ENCODE data around the gene GPBP1.

The GPBP1 gene, protein sequence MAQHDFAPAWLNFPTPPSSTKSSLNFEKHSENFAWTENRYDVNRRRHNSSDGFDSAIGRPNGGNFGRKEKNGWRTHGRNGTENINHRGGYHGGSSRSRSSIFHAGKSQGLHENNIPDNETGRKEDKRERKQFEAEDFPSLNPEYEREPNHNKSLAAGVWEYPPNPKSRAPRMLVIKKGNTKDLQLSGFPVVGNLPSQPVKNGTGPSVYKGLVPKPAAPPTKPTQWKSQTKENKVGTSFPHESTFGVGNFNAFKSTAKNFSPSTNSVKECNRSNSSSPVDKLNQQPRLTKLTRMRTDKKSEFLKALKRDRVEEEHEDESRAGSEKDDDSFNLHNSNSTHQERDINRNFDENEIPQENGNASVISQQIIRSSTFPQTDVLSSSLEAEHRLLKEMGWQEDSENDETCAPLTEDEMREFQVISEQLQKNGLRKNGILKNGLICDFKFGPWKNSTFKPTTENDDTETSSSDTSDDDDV

DNA sequence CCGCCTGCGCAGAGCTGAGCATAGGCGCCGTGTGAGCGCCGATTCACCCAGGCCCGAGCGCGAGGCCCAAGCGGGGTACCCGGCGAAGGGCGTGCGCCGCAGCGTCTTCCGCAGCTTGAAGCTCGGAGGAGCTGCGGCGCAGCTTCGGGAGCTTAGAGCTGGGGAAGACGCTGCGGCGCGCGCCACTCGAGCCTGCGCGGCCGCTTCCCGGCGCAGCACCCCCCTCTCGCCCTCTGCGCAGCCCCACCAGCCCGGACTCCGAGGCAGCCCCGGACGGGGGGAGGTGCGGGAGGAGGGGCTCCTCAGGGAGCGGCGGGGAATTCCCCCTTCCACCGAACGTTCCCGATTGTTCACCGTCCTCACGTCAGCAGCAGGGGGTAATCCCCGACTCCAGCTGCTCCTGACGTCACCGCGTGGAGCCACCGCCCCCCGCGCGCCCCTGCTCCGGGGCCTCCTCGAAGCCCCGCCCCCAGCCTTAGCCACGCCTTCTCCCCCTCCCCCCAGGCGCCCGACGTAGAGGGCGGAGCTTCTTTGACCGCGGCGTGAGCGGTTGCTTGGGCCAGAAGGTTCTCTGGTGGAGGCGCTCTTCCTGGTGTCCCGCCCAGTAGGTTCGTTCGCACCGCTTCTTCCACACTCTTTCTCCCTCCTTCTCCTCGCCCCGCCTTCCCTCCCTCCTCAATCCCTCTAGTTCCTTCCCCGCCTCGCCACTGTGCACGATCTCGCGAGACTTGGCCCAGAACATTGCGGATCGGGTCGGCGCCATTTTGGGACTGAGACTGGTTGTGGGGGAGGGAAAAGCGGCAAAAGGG is at the start of gene GPBP1:
Gene GPBP1, plus strand, starts transcription at position 741 of the 809 bp plus-strand sequence. CDS start 40,072 bp downstream, outside the sequence.
- peak within 1 kb of the TSS; percentile 98 for H3K4me3 ChIP-seq (replicated peaks; ENCODE audit: low read depth, low read length)
- peak; percentile 100 for DNase-seq (ENCODE audit: low read depth)
- TF ChIP-seq, protein P1, sequence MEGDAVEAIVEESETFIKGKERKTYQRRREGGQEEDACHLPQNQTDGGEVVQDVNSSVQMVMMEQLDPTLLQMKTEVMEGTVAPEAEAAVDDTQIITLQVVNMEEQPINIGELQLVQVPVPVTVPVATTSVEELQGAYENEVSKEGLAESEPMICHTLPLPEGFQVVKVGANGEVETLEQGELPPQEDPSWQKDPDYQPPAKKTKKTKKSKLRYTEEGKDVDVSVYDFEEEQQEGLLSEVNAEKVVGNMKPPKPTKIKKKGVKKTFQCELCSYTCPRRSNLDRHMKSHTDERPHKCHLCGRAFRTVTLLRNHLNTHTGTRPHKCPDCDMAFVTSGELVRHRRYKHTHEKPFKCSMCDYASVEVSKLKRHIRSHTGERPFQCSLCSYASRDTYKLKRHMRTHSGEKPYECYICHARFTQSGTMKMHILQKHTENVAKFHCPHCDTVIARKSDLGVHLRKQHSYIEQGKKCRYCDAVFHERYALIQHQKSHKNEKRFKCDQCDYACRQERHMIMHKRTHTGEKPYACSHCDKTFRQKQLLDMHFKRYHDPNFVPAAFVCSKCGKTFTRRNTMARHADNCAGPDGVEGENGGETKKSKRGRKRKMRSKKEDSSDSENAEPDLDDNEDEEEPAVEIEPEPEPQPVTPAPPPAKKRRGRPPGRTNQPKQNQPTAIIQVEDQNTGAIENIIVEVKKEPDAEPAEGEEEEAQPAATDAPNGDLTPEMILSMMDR (IDR thresholded peaks at IDR 0.05; ENCODE audit: low read length, missing control alignments) = no peak

DNA sequence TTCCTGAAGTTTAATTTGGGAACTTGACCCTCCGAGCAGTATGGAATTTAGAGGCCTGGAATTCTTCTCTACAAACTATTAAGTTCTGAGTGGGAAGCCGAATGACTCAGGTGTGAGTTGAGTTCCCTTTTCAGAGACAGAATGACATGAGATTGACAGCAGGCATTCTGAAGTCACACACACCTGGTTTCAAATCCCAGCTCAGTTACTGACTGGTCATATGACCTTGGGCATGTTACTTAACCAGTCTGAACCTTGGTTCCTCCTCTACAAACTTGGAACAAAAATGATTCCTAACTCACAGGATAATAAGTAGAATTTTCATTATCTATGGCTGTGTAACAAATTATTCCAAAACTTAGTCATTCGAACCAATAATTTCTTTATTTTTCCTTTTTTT is 45.5 kb upstream of the GPBP1 start:
- DNase-seq (ENCODE audit: low read depth) = no peak
- no peak overlapping the region for H3K4me3 ChIP-seq (replicated peaks; ENCODE audit: low read depth, low read length)
- TF ChIP-seq, protein P1 (IDR thresholded peaks at IDR 0.05; ENCODE audit: low read length, missing control alignments) = no peak

DNA sequence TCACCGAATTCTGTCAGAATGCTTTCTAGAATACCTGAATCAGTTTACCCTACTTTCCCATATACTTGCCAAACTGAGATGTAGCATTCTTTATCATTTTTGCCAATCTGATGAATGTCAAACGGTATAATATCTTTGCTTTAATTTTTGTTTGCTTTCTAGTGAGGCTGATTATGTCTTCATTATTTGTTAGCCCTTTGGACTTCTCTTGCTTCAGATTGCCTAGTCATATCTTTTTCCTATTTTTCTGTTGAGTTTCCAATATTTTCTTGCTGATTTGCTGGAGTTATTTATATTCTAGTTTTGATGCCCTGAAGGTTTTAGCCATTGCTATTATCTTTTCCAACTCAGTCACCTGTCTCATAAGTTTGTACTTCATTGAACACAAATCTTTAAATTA is 40.3 kb upstream of the GPBP1 start:
- TF ChIP-seq, protein P1 (IDR thresholded peaks at IDR 0.05; ENCODE audit: low read length, missing control alignments) = no peak
- DNase-seq (ENCODE audit: low read depth) = no peak
- H3K4me3 ChIP-seq (replicated peaks; ENCODE audit: low read depth, low read length) = no peak overlapping the region

DNA sequence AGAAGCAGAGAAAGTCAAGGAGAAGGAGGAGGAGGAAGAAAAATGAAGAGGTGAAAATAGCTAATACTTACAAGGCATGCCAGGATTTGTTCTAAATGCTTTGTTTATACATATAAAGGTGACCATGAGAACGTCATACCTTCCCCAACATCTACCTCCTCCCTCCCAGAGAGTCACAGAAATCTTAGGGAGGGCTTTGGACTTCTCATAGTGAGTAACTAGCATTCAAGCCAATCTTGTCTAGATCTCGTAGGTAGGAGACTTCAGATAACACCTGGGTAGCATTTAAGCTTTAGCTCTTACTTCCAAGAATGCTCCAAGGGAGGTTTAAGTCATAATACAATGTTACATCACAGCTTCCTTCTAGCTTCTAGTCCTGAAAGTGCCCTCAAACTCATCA is 36.5 kb upstream of the GPBP1 start:
- TF ChIP-seq, protein P1 (IDR thresholded peaks at IDR 0.05; ENCODE audit: low read length, missing control alignments) = no peak

DNA sequence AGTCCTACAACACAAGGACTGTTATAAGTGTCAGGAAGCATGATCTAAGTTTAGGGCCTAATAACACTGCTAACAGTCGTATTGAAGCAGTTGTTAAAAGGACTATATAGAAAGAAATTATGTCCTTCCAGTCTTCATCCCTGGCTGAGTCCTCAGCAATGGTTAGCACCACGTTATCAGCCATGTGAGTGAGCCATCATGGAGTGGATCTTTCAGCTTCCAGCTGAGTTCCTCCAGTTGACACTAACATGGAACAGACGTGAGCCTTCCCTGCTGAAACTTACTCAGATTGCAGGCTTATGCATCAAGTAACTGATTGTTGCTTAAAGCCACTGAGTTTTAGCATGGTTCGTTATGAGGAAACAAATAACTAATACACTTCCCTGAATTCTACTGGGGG is 21.5 kb upstream of the GPBP1 start:
- DNase-seq (ENCODE audit: low read depth) = no peak
- TF ChIP-seq, protein P1 (IDR thresholded peaks at IDR 0.05; ENCODE audit: low read length, missing control alignments) = no peak
- H3K4me3 ChIP-seq (replicated peaks; ENCODE audit: low read depth, low read length) = no peak overlapping the region

More for the DNA sequence above, 36.5 kb upstream of the GPBP1 start:
- no peak for DNase-seq (ENCODE audit: low read depth)
- H3K4me3 ChIP-seq (replicated peaks; ENCODE audit: low read depth, low read length) = no peak overlapping the region

DNA sequence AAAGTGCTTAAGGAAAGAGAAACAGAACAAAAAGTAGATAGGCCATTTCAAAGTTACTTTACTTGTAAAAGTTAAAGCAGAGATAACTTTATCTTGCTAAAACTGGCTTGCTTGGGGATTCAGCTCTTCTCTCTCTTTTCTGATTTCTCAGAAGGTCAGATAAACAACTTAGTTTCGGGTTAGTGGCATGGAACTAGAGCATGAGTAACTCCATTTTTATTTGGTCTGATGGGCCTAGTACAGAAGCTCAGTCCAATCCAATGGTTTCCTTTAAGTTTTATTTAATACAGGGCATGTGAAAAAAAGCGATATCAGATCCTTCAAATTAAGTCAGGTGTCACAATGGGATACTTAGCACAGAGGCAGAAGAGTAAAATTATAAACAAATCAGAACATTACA is 18.8 kb upstream of the GPBP1 start:
- TF ChIP-seq, protein P1 (IDR thresholded peaks at IDR 0.05; ENCODE audit: low read length, missing control alignments) = no peak
- H3K4me3 ChIP-seq (replicated peaks; ENCODE audit: low read depth, low read length) = no peak overlapping the region
- DNase-seq (ENCODE audit: low read depth) = no peak
